ENCODE data around the gene RIPPLY3. TPM values are rescaled to one million over a fixed set of nuclear protein-coding genes. Genes with fewer than 3 reads are reported as not detected.
A peak's percentile ranks its signal among the peaks of the same experiment; 100 is the strongest.

RIPPLY3 gene
- total and polyA plus RNA-seq, 2 of the 13 experiments (the other 11 are each of a cell fraction or from before 2014, with no cell fraction given): 0.09 to 2.9 TPM

- TF ChIP-seq ZHX2 (IDR thresholded peaks at IDR 0.05; ENCODE audit: low read depth): no peak
- TF ChIP-seq ZHX2 (CRISPR knock-in tag; IDR thresholded peaks at IDR 0.05; ENCODE audit: borderline replicate concordance): no peak
- TF ChIP-seq ZNF34 (CRISPR knock-in tag; IDR thresholded peaks at IDR 0.05; ENCODE audit: borderline replicate concordance): no peak
- TF ChIP-seq SIX1 (CRISPR knock-in tag; IDR thresholded peaks at IDR 0.05; ENCODE audit: borderline replicate concordance): no peak
- no peak for TF ChIP-seq ZNF513 (CRISPR knock-in tag; conservative IDR thresholded peaks at IDR 0.05)
- TF ChIP-seq ZMYM4 (CRISPR knock-in tag; IDR thresholded peaks at IDR 0.05): peak; percentile 39; the same call in 1 of the 2 replicates
- peak; percentile 69 for TF ChIP-seq ETV5 (CRISPR knock-in tag; IDR thresholded peaks at IDR 0.05; ENCODE audit: borderline replicate concordance)
- TF ChIP-seq RAD51 (IDR thresholded peaks at IDR 0.05; ENCODE audit: borderline replicate concordance): no peak
- TF ChIP-seq ZNF770 (CRISPR knock-in tag; IDR thresholded peaks at IDR 0.05): no peak
- TF ChIP-seq HIVEP1 (CRISPR knock-in tag; IDR thresholded peaks at IDR 0.05): peak; percentile 80; the same call in 1 of the 2 replicates
- TF ChIP-seq NFKB2 (CRISPR knock-in tag; IDR thresholded peaks at IDR 0.05; ENCODE audit: borderline replicate concordance): peak; percentile 58; the same call in 1 of the 2 replicates
- TF ChIP-seq ZFP1 (CRISPR knock-in tag; IDR thresholded peaks at IDR 0.05): no peak
- TF ChIP-seq ZFP36L2 (CRISPR knock-in tag; IDR thresholded peaks at IDR 0.05): no peak
- no peak for TF ChIP-seq ZNF510 (CRISPR knock-in tag; IDR thresholded peaks at IDR 0.05; ENCODE audit: low read depth)
- TF ChIP-seq EHMT2 (IDR thresholded peaks at IDR 0.05; ENCODE audit: borderline replicate concordance, low read depth, low read length): no peak
- no peak for TF ChIP-seq RORA (CRISPR knock-in tag; IDR thresholded peaks at IDR 0.05)
Observed at GRCh38 chr21:36966066-36966820, 40.3 kb upstream of the RIPPLY3 start, which contains the start of gene HLCS (continued).

Measured in HepG2 (cell line).